ENCODE data around the gene GALNT10. TPM values are rescaled to one million over a fixed set of nuclear protein-coding genes. Genes with fewer than 3 reads are reported as not detected.

Gene GALNT10
- polyA plus RNA-seq, 1 donor (not counting 4 experiments of a cell fraction or from before 2014, with no cell fraction given), result 17.9 TPM

GRCh38 chr5:154254896-154255295 lies 64.4 kb downstream of the GALNT10 start:
- FAIRE-seq, result no peak
- no peaks in the 10 kb centered on the region for H3K79me2 ChIP-seq (ENCODE audit: control insufficient read depth, insufficient read depth, low read length)

GRCh38 chr5:154257046-154257445 lies 66.5 kb downstream of the GALNT10 start:
- H3K9me1 ChIP-seq (ENCODE audit: control insufficient read depth, extremely low read depth, insufficient read depth, low read length), result no peaks in the 10 kb centered on the region
- no peaks in the 10 kb centered on the region for H3K36me3 ChIP-seq (ENCODE audit: control insufficient read depth in 2 of 2, extremely low read depth in 1 of 2, insufficient read depth in 2 of 2, low read length in 2 of 2)
- H3K4me1 ChIP-seq (ENCODE audit: control insufficient read depth, extremely low read depth, insufficient read depth, low read length), result no peaks in the 10 kb centered on the region
- dilution Hi-C loops (cut with MboI; ENCODE audit: extremely low pct_ligation_motif_present, low sequenced_read_pairs), result no loop called here
- H3K27ac ChIP-seq (ENCODE audit: control insufficient read depth, insufficient read depth, low read length), result no peak overlapping the region
- DNase-seq (ENCODE audit: low read depth, low spot score) (no peak), FAIRE-seq (no peak)
- H3K9me3 ChIP-seq (ENCODE audit: control insufficient read depth, low read depth, low read length), result no peaks in the 10 kb centered on the region
- H4K20me1 ChIP-seq (ENCODE audit: control insufficient read depth, extremely low read depth, insufficient read depth, low read length), result no peaks in the 10 kb centered on the region
- no peaks in the 10 kb centered on the region for H3K79me2 ChIP-seq (ENCODE audit: control insufficient read depth, insufficient read depth, low read length)
- no peaks in the 10 kb centered on the region for H3K27me3 ChIP-seq (ENCODE audit: control insufficient read depth, extremely low read depth, insufficient read depth, low read length)
- H3K4me3 ChIP-seq (ENCODE audit: control insufficient read depth in 2 of 3, extremely low read depth in 1 of 3, insufficient read depth in 2 of 3, low read depth in 1 of 3, low read length in 3 of 3), result no peak overlapping the region
- H2AFZ ChIP-seq (ENCODE audit: control insufficient read depth, low read length), result no peak overlapping the region
- no peak for TF ChIP-seq CTCF (optimal IDR thresholded peaks at IDR 0.05 in 1 of 3, IDR thresholded peaks at IDR 0.05 in 1 of 3, conservative IDR thresholded peaks at IDR 0.05 in 1 of 3; ENCODE audit: extremely low read depth in 1 of 3, insufficient read depth in 2 of 3, low read length in 3 of 3)
- TF ChIP-seq EZH2 (IDR thresholded peaks at IDR 0.05; ENCODE audit: low read length), result no peak
- no peak overlapping the region for H3K9ac ChIP-seq (ENCODE audit: control insufficient read depth, extremely low read depth, insufficient read depth, low read length)
- H3K4me2 ChIP-seq (ENCODE audit: control insufficient read depth, extremely low read depth, insufficient read depth, low read depth, low read length), result no peak overlapping the region

More at GRCh38 chr5:154254896-154255295, 64.4 kb downstream of the GALNT10 start:
- TF ChIP-seq CTCF (optimal IDR thresholded peaks at IDR 0.05 in 1 of 3, IDR thresholded peaks at IDR 0.05 in 1 of 3, conservative IDR thresholded peaks at IDR 0.05 in 1 of 3; ENCODE audit: extremely low read depth in 1 of 3, insufficient read depth in 2 of 3, low read length in 3 of 3) (no peak), EZH2 (IDR thresholded peaks at IDR 0.05; ENCODE audit: low read length) (no peak)
- no peak overlapping the region for H3K4me3 ChIP-seq (ENCODE audit: control insufficient read depth in 2 of 3, extremely low read depth in 1 of 3, insufficient read depth in 2 of 3, low read depth in 1 of 3, low read length in 3 of 3)
- dilution Hi-C loops (cut with MboI; ENCODE audit: extremely low pct_ligation_motif_present, low sequenced_read_pairs), result no loop called here
- no peaks in the 10 kb centered on the region for H3K27me3 ChIP-seq (ENCODE audit: control insufficient read depth, extremely low read depth, insufficient read depth, low read length)
- no peaks in the 10 kb centered on the region for H3K4me1 ChIP-seq (ENCODE audit: control insufficient read depth, extremely low read depth, insufficient read depth, low read length)
- no peak overlapping the region for H3K27ac ChIP-seq (ENCODE audit: control insufficient read depth, insufficient read depth, low read length)
- no peak overlapping the region for H3K9ac ChIP-seq (ENCODE audit: control insufficient read depth, extremely low read depth, insufficient read depth, low read length)
- H3K9me1 ChIP-seq (ENCODE audit: control insufficient read depth, extremely low read depth, insufficient read depth, low read length), result no peaks in the 10 kb centered on the region
- no peak for DNase-seq (ENCODE audit: low read depth, low spot score)
- no peak overlapping the region for H3K4me2 ChIP-seq (ENCODE audit: control insufficient read depth, extremely low read depth, insufficient read depth, low read depth, low read length)
- H3K9me3 ChIP-seq (ENCODE audit: control insufficient read depth, low read depth, low read length), result no peaks in the 10 kb centered on the region
- H4K20me1 ChIP-seq (ENCODE audit: control insufficient read depth, extremely low read depth, insufficient read depth, low read length), result no peaks in the 10 kb centered on the region
- H2AFZ ChIP-seq (ENCODE audit: control insufficient read depth, low read length), result no peak overlapping the region
- H3K36me3 ChIP-seq (ENCODE audit: control insufficient read depth in 2 of 2, extremely low read depth in 1 of 2, insufficient read depth in 2 of 2, low read length in 2 of 2), result no peaks in the 10 kb centered on the region

Data from keratinocyte (primary cell).